ENCODE data around the gene ZCWPW1.

DNA sequence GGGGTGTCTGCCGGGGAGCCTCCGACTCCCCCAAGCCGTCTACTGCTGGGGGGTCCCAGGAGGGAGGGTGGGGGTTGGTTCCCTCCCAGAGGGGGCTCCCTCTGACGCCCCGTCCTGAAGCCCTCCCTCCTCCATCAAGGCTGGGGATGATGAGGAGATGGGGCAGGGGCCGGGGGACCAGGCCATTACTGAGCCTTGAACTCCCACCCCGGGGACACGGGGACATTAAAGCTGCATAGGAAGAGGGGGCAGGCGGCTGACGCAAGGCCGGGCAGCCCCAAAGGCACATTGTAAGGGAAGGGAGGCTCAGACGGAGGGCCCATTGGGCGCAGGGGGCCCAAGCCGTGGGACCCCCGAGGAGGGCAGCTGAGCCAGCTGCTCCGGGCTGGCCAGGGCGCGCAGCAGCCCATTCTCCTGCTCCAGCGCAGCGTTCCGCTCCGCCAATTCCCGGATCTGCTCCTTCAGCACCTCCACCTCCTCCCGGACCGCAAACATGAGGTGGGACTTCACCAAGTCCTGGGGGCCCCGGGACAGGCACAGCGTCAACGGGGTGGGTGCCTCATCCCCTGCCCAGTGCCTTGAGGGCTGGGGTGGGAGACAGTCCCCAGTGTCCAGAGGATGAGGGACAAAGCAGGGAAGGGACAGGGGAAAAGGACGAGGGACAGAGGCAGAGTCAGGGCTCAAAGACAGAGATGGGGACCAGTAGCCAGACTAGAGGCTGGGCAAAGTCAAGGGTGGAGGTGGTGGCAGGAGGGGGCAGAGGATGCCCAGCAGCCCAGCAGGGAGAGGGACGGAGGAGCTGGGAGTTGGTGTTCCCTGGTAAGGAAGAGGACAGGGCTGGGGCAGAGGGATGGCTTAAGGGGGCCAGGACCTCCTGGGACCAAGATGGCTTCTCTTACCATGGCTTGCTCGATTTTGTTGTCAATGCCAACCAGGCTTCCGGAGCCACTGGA lies 38.4 kb upstream of the ZCWPW1 start:
- TF ChIP-seq, protein P1, sequence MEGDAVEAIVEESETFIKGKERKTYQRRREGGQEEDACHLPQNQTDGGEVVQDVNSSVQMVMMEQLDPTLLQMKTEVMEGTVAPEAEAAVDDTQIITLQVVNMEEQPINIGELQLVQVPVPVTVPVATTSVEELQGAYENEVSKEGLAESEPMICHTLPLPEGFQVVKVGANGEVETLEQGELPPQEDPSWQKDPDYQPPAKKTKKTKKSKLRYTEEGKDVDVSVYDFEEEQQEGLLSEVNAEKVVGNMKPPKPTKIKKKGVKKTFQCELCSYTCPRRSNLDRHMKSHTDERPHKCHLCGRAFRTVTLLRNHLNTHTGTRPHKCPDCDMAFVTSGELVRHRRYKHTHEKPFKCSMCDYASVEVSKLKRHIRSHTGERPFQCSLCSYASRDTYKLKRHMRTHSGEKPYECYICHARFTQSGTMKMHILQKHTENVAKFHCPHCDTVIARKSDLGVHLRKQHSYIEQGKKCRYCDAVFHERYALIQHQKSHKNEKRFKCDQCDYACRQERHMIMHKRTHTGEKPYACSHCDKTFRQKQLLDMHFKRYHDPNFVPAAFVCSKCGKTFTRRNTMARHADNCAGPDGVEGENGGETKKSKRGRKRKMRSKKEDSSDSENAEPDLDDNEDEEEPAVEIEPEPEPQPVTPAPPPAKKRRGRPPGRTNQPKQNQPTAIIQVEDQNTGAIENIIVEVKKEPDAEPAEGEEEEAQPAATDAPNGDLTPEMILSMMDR (IDR thresholded peaks at IDR 0.05; ENCODE audit: low read depth, low read length), result no peak
- no peak for TF ChIP-seq EZH2phosphoT487 (IDR thresholded peaks at IDR 0.05; ENCODE audit: low read depth)
